Medulla oblongata (tissue), 1 donor: ENCODE measurements around the gene SLC17A6.

Experiments used
- DNase-seq: peaks from one replicate; pipeline ENCODE4 v3.0.0-alpha.2; 2015; ENCODE audit errors: extremely low spot score

SLC17A6 gene

DNA sequence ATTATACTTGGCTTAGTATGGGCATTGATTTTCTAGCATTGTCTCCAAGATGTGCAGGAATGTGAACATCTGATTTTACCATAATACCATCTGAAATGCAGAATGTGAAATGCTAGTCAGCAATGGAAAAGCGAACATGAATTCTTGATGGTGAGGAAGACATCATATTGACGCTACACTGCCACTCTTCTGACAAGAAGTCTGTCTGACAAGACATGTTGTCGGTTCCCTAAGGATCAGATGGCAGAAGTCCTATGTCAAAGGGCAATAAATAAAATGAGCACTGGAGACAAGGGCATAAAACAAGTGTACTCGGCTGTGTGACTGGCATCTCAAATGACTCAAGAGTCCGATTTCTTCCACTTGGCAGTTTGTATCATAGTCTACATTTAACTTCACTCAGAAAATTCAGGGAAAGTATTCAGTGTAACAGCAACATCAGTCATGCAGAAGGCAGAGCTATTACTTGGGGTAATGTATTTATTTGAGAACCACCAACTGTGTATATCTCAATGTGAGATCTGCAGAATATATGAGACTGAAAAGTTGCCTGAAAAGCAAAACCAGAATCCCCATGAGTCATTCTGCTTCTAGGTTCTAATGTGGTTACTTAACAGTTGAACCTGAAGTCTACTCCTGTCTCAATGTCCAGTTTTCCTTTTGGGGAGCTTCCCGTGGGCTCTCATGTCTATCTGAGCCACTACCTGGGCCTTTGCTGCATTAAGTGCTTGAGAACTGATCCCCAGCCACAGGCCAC, 51.5 kb downstream of the SLC17A6 start:
- no peak for DNase-seq

- no peak for DNase-seq
Observed at GRCh38 chr11:22390283-22390655, 52.1 kb downstream of the SLC17A6 start.

DNA sequence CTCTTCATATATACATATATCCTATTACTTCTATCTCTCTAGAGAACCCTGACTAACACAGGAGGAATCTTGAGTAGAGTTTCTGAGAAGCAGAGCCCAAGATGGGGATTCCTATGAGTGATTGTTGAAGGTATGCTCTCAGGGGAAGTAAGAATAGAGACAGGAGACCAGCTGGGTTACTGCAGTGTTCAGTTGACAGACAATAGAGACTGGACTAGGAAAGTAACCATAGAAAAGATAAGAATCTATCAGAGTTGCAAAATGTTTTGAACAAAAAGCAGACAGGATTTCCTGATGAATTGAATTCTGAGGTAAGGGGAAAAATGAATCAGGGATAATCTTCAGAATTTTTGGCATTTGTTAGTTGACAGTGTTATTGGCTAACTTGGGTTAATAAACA, 54.4 kb downstream of the SLC17A6 start:
- DNase-seq: no peak

DNA sequence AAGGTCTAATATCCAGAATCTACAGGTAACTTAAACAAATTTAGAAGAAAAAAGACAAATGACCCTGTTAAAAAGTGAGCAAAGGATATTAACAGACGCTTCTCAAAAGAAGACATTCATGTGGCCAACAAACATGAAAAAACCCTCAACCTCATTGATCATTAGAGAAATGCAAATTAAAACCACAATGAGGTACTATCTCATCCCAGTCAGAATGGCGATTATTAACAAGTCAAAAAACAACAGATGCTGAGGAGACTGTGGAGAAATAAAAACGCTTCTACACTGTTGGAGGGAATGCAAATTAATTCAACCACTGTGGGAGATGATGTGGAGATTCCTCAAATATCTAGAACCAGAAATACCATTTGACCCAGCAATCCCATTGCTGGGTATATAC, 67.2 kb downstream of the SLC17A6 start:
- no peak for DNase-seq

DNA sequence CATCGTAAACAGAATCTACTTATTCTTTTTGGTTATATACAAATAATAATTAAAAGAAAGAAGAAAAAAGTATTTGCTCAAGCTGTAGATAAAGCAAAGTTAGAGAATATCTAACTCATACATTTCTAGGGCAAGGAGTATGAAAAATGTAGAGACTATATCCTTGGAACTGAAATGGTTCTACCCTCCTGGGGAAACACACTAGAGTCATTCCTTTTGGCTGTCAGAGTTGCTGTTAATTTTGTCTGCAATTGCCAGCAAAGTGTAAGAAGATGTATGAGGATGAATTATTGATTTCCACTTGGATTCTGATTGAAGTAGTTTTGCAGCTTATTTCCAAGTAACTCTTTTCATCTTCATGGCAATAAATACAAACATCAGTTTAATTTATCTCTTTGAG, 69.1 kb downstream of the SLC17A6 start:
- DNase-seq: no peak

GRCh38 chr11:22407921-22408320, 69.7 kb downstream of the SLC17A6 start:
- DNase-seq: no peak

DNA sequence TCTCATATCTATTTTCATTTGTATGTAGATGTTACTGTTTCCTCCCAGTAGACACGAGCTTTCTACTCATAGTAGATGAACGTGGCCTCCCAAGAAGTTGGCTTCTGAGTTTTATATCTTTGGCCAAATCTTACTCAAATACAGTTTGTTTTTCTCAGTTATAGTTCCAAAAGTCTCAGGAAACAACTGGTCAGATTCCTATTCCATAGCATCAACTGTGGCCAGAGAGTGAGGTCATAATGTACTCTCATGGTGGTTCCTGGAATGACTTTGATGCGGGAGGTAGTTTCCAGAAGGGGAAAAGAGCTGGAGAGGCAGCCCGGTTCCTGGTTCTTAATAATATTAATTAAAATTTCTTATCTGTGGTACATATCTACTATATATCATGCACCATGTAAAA, 77.3 kb downstream of the SLC17A6 start:
- no peak for DNase-seq

DNA sequence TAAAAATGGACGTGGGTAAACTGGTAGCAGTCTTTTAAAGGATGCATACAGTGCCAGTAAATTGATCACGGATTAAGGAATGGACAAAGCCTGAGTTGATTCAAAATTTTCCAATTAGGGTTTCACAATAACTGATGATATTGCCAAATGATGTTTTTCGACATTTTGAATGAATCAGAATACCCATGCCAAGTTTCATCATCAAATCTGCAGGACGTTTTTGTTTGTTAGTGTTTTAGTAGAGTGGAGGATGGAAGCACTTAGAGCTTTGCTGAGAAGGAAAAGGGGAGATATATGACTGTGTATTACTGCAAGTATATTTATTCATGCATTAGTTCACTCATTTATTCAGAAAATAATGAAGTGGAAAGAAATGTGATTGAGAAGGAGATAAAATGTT, 78.3 kb downstream of the SLC17A6 start:
- DNase-seq: no peak

- no peak for DNase-seq
Observed at GRCh38 chr11:22426915-22427314, 88.7 kb downstream of the SLC17A6 start.
